ENCODE results near the gene LRRC2.

LRRC2 gene

DNA sequence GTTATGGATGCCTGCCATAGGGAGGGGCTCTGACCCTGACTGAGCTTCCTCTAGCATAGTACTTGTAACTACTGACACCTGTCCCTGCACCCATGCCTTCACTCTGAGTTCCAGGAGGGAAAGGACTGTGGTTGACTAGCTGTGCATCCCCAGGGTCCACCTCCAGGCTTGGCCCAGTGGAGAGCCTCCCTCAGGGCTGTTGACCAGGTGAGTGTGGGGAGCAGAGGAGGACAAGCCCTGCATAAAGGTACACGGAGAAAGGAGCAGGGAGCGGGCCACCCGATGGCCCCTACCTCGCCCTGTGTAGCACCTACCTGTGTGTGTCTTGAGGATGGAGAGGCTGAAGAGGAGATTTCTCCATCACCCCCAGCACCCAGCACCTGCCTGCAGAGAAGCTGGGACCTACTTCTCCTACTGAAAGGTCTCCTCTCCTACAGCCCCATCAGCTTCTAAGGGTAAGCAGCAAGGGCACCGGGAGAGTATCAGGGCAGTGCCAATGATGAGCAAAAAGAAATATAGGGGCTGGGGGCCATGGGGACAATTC is 94.7 kb downstream of the LRRC2 start:
- DNase-seq: no peak

DNA sequence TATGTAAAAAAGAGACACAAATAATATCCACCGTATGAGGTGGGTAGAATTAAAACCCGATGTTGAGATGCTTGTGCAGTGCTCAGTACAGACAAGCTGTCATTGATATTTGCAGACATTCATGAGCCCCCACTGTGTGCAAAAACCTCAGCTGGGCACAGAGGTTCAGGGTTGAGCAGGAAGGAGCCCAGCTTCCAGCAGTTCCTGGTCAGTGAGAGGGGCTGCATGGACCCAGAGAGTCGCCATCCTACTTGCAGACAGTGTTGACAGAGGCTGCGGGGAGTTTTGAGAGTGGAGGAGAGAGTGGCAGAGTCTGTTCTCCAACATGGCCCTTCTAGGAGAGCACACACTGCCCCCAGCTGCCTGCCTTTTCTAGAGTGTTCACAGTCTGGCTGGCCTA is 95.3 kb downstream of the LRRC2 start:
- DNase-seq: no peak

DNA sequence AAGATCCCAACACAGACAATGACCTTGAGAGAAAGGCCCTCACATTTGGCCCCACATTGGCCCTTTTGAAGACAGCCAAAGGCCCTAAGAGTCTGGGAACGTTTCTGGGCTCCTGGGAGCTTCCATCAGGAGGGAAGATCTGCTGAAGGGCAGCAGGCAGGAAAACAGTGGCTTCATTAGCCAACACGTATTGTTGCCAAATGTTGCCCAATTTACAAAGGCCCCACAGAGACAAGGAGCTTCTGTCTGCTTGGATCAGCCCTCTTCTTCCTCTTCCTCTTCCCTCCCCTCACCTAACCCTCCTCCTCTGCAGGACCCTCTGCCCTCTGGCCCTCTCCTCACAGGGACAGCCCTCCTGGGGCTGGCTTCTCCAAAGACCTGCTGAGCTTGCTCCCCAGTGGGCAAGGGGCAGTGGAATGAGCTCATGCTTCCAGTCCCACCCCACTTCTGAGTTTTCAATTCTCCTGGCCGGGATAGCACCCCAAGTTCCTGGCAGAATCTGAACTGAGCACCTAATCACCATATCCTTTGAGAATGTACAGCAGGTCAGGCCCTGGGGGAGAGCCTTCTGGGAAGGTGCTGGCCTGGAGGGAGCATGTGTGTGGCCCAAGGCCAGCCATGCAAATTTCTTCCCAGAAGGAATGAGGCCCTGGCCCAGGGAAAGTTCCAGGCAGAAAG is 96.3 kb downstream of the LRRC2 start:
- DNase-seq: no peak

DNA sequence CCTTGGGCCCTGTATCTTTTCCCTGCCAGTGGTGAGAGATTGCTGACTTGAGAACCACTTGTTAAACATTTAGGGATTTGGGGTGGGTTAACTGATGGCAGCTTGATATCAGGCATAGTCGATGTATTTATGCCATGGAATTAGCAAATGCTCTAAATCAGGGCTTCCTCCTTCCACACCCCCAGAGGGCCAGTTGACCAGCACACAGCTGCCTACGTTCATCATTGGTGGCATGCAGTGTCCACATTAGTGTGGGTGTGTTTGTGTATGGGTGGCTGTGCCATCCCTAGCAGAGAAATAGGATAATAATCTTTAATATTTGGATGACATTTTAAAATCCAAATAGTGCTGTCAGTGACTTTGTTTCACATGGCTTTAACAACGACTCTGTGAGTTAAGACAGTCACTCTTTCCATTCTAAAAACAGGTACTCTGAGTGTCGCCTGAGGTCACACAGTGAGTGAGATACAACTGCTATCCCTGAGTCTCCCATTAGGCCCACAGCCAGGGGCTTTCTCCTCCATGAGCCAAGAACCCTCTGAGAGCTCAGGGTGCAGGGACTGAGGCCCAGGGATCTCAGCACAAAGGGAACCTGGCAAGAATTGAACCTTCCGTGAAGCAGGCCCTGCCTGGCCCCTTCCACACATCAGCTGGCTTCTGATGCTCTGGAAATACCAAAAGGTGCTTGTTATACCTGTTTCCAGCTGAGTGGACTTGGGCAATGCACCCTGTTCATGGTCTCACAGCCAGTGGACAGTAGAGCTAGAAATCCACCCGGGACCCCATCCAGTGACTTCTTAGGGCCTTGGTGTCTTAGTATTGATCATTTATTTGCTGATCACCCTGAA is 97.1 kb downstream of the LRRC2 start:
- DNase-seq: no peak

DNA sequence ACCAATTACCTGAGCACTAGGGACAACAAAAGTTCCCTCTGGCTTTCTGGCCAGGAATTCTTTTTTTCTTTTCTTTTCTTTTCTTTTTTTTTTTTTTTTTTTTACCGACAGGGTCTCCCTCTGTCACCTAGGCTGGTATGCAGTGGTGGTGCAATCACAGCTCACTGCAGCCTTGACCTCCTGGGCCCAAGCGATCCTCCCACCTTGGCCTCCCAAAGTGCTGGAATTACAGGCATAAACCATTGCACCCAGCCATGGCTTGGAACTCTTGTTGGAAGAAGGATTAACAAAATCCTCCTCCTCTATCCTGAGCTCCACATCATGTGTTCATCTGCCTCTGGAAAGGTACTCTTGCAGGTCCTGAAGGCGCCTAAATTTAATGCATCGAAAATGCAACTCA is 98.5 kb downstream of the LRRC2 start:
- no peak for DNase-seq

DNA sequence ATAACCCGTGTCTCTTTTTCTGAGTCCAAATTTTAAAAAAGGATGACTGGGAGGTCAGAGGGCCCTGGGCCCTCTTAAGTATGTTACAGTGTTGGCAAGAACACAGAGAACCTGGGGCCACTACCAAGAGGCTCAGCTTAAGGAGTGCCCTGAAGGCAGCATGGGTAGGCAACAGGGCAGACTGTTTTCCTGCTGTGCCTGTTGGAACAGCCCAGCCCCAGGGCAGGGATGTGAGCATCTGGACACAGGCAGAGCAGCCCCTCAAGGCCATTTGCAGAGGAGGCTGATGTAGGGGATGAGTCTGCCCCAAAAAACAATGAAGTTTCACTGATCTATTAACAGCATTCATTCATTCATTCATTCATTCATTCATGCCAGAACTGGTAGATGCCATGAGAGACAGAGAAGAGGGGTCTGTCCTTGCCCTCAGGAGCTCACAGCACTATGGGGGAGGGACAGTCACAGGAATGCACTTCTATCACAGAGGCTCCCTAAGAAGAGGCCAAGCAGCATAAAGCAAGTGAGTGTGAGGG is 99.2 kb downstream of the LRRC2 start:
- DNase-seq: no peak

DNA sequence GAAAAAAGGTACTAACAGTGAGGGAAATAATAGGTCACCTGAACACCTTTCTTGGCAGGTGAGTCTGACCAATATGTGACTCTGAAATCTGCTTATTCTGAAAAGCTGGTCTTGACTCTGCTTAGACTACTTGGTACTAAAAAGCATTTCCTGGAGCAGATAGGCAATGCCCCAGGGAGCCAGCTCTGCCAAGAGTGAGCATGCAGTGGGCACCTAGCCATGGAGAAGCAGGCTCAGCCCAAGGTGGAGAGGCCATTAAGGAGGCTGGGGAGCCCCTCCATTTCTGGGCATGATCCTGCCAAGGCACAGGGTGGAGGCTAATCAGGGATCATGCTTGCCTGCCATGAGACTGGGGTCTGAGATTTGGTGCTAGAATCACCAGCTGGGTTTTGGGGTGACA is 99.8 kb downstream of the LRRC2 start:
- DNase-seq: no peak

Measured in hematopoietic multipotent progenitor cell treated with erythropoietin and hydrocortisone succinate and interleukin-3 and kit ligand, for 8 days (in vitro differentiated cells).